Mesenchymal stem cell (in vitro differentiated cells and primary cell): ENCODE results near the gene TOGARAM2.

Source experiments
- DNase-seq: peaks from one replicate; pipeline ENCODE4 v3.0.0-alpha.2; 2013
- H2AFZ ChIP-seq: one replicate; pipeline ENCODE4 v1.6.1; 2013; ENCODE audit warnings: low read depth, mild to moderate bottlenecking, control low read depth, inconsistent platforms, low read length, moderate library complexity
- H2AK5ac ChIP-seq: 2 replicates; pipeline ENCODE4 v1.6.1; 2013; ENCODE audit warnings: low read length, moderate library complexity, mild to moderate bottlenecking, inconsistent platforms; ENCODE audit not compliant: severe bottlenecking
- H2BK120ac ChIP-seq: one replicate; pipeline ENCODE4 v1.6.1; 2013; ENCODE audit warnings: low read depth, mild to moderate bottlenecking, inconsistent platforms, low read length, moderate library complexity
- H2BK12ac ChIP-seq, 2 experiments: one replicate each; pipeline ENCODE4 v1.6.1; 2013; ENCODE audit warnings: inconsistent platforms in 2 of 2, low read length in 2 of 2, mild to moderate bottlenecking in 2 of 2, moderate library complexity in 2 of 2, control low read depth in 1 of 2
- H2BK15ac ChIP-seq: one replicate; pipeline ENCODE4 v1.6.1; 2013; ENCODE audit warnings: mild to moderate bottlenecking, low read depth, inconsistent platforms; ENCODE audit not compliant: poor library complexity, severe bottlenecking
- H2BK5ac ChIP-seq: 2 replicates; pipeline ENCODE4 v1.6.1; 2013; ENCODE audit warnings: low read depth, mild to moderate bottlenecking, low read length, control low read depth, inconsistent platforms; ENCODE audit not compliant: poor library complexity, severe bottlenecking
- H3K14ac ChIP-seq, 2 experiments: one replicate each; pipeline ENCODE4 v1.6.1; 2013; ENCODE audit warnings: inconsistent platforms in 2 of 2, low read length in 2 of 2, control low read depth in 1 of 2, mild to moderate bottlenecking in 1 of 2, moderate library complexity in 1 of 2
- H3K18ac ChIP-seq, 2 experiments: one replicate each; pipeline ENCODE4 v1.6.1; 2013; ENCODE audit warnings: inconsistent platforms in 2 of 2, low read length in 2 of 2, control low read depth in 1 of 2, low read depth in 1 of 2, mild to moderate bottlenecking in 1 of 2
- H3K23ac ChIP-seq, 2 experiments: one replicate each; pipeline ENCODE4 v1.6.1; 2013; ENCODE audit warnings: inconsistent platforms in 2 of 2, low read length in 2 of 2, mild to moderate bottlenecking in 2 of 2, moderate library complexity in 2 of 2, control low read depth in 1 of 2
- H3K27ac ChIP-seq: 2 replicates; pipeline ENCODE4 v1.5.1; 2013; ENCODE audit warnings: mild to moderate bottlenecking, moderate library complexity, low read length, control low read depth, inconsistent platforms; ENCODE audit not compliant: poor library complexity, severe bottlenecking
- H3K27me3 ChIP-seq, 2 experiments: 2 replicates each; pipeline versions ENCODE4 v1.6.1 to v1.7.0; 2013; ENCODE audit warnings: low read length in 2 of 2, mild to moderate bottlenecking in 2 of 2, moderate library complexity in 2 of 2, control low read depth in 1 of 2, inconsistent platforms in 1 of 2; ENCODE audit not compliant: control insufficient read depth in 1 of 2, insufficient read depth in 1 of 2
- H3K36me3 ChIP-seq, 2 experiments: 2 replicates each; pipeline versions ENCODE4 v1.6.1 to v1.7.0; 2013; ENCODE audit warnings: low read length in 2 of 2, control low read depth in 1 of 2, inconsistent platforms in 1 of 2, low read depth in 1 of 2, mild to moderate bottlenecking in 1 of 2; ENCODE audit not compliant: insufficient read depth in 2 of 2, control insufficient read depth in 1 of 2
- H3K4ac ChIP-seq, 2 experiments: one replicate each; pipeline ENCODE4 v1.6.1; 2013; ENCODE audit warnings: inconsistent platforms in 2 of 2, low read length in 2 of 2, mild to moderate bottlenecking in 2 of 2, moderate library complexity in 2 of 2, control low read depth in 1 of 2, low read depth in 1 of 2
- H3K4me1 ChIP-seq: 2 replicates; pipeline ENCODE4 v1.6.1; 2013; ENCODE audit warnings: low read depth, low read length, control low read depth; ENCODE audit not compliant: control insufficient read depth, insufficient read depth
- H3K4me2 ChIP-seq: 2 replicates; pipeline ENCODE4 v1.6.1; 2013; ENCODE audit warnings: low read length, mild to moderate bottlenecking, inconsistent platforms; ENCODE audit not compliant: poor library complexity, severe bottlenecking
- H3K4me3 ChIP-seq, 2 experiments: 2 replicates each; pipeline versions ENCODE4 v1.5.1 to v1.7.0; 2013; ENCODE audit warnings: low read length in 2 of 2, mild to moderate bottlenecking in 2 of 2, control low read depth in 1 of 2, low read depth in 1 of 2; ENCODE audit not compliant: insufficient read depth in 1 of 2
- H3K79me1 ChIP-seq: replicated peaks from 2 replicates; pipeline ENCODE4 v1.6.1; 2013; ENCODE audit warnings: mild to moderate bottlenecking, control low read depth, low read length, inconsistent platforms; ENCODE audit not compliant: poor library complexity, severe bottlenecking
- H3K9ac ChIP-seq: 2 replicates; pipeline ENCODE4 v1.7.0; 2013; ENCODE audit warnings: mild to moderate bottlenecking, low read length, moderate library complexity
- H3K9me3 ChIP-seq: 2 replicates; pipeline ENCODE4 v1.7.0; 2013; ENCODE audit warnings: mild to moderate bottlenecking, low read length; ENCODE audit not compliant: control insufficient read depth
- H4K8ac ChIP-seq: one replicate; pipeline ENCODE4 v1.6.1; 2013; ENCODE audit warnings: inconsistent platforms, mild to moderate bottlenecking, low read length, moderate library complexity
- H4K91ac ChIP-seq: one replicate; pipeline ENCODE4 v1.6.1; 2013; ENCODE audit warnings: mild to moderate bottlenecking, low read length, inconsistent platforms
- WGBS: methylation state at CpG from one replicate; pipeline ENCODE4 v1.1.7; 2013; ENCODE audit warnings: mixed read lengths; 5-methylcytosine and 5-hydroxymethylcytosine counted together

Gene TOGARAM2

DNA sequence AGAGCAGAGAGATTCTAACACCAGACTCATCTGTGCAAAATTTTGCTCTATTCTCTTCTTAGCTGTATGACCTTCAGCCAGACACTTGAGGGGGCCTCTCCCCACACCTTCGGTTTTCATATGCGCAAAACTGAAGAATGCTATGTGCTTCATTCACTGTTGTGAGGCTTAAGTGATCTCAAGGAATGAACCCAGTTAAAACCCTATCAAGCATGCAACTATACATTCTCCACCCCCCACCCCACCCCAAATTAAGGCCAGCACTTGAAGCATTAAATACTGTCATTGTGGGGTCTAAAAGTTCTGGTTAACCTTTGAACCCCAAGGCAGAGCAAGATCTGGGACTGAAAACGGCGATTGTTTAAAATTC is 83.2 kb downstream of the TOGARAM2 start:
- H3K18ac ChIP-seq: no peak overlapping the region
- H4K8ac ChIP-seq: no peak overlapping the region
- no peak overlapping the region for H2BK15ac ChIP-seq
- H3K14ac ChIP-seq: no peak overlapping the region
- no peak overlapping the region for H2BK120ac ChIP-seq
- H2AK5ac ChIP-seq: no peak overlapping the region
- no peak overlapping the region for H3K4me2 ChIP-seq
- H3K4me1 ChIP-seq: peaks cover 2% of the 10 kb centered on the region
- no peak for DNase-seq
- H2BK5ac ChIP-seq: no peak overlapping the region
- no peaks in the 10 kb centered on the region for H3K9me3 ChIP-seq
- no peak overlapping the region for H4K91ac ChIP-seq
- no peak overlapping the region for H3K27ac ChIP-seq
- no peak overlapping the region for H2AFZ ChIP-seq
- H3K36me3 ChIP-seq: no peaks in the 10 kb centered on the region
- H3K27me3 ChIP-seq: no peaks in the 10 kb centered on the region
- no peak overlapping the region for H2BK12ac ChIP-seq
- H3K79me1 ChIP-seq: no peaks in the 10 kb centered on the region
- WGBS: 98% methylated on average over 4 of the region's 4 CpGs
- peak overlapping the region in 1 of 2 experiments; percentile 52 for H3K4me3 ChIP-seq
- no peak overlapping the region for H3K4ac ChIP-seq
- H3K23ac ChIP-seq: no peak overlapping the region
- peak overlapping the region; percentile 46 for H3K9ac ChIP-seq

DNA sequence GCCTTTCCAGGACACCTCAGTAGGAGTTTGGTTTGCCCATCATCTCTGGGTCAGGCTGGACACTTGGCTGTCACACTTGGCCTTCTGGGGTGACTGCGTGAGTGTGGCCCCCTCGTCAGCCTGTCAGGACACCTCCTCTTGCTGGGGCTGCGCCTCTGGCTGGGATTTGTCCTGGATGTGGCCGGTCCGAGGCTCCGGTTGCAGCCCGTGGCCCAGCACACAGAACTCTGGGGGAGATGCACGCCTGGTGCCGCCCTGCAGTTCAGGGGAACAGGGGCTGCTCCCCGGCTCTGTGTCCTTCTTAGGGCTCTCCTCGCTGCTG is 83.6 kb downstream of the TOGARAM2 start:
- no peak overlapping the region for H2AK5ac ChIP-seq
- no peak overlapping the region for H2BK15ac ChIP-seq
- no peak overlapping the region for H3K27ac ChIP-seq
- H4K8ac ChIP-seq: no peak overlapping the region
- no peak overlapping the region for H2BK5ac ChIP-seq
- no peak overlapping the region for H3K4me2 ChIP-seq
- H3K9ac ChIP-seq: peak overlapping the region; percentile 46
- H3K4me3 ChIP-seq: peak overlapping the region in 1 of 2 experiments; percentile 52
- peaks cover 2% of the 10 kb centered on the region for H3K4me1 ChIP-seq
- H2BK120ac ChIP-seq: no peak overlapping the region
- DNase-seq: no peak
- H3K36me3 ChIP-seq: no peaks in the 10 kb centered on the region
- H3K14ac ChIP-seq: peak overlapping the region in 1 of 2 experiments; percentile 21
- H3K79me1 ChIP-seq: no peaks in the 10 kb centered on the region
- H2BK12ac ChIP-seq: no peak overlapping the region
- H2AFZ ChIP-seq: no peak overlapping the region
- H3K4ac ChIP-seq: no peak overlapping the region
- no peaks in the 10 kb centered on the region for H3K27me3 ChIP-seq
- WGBS: 93% methylated on average over 11 of the region's 11 CpGs
- no peaks in the 10 kb centered on the region for H3K9me3 ChIP-seq
- no peak overlapping the region for H4K91ac ChIP-seq
- no peak overlapping the region for H3K23ac ChIP-seq
- no peak overlapping the region for H3K18ac ChIP-seq

DNA sequence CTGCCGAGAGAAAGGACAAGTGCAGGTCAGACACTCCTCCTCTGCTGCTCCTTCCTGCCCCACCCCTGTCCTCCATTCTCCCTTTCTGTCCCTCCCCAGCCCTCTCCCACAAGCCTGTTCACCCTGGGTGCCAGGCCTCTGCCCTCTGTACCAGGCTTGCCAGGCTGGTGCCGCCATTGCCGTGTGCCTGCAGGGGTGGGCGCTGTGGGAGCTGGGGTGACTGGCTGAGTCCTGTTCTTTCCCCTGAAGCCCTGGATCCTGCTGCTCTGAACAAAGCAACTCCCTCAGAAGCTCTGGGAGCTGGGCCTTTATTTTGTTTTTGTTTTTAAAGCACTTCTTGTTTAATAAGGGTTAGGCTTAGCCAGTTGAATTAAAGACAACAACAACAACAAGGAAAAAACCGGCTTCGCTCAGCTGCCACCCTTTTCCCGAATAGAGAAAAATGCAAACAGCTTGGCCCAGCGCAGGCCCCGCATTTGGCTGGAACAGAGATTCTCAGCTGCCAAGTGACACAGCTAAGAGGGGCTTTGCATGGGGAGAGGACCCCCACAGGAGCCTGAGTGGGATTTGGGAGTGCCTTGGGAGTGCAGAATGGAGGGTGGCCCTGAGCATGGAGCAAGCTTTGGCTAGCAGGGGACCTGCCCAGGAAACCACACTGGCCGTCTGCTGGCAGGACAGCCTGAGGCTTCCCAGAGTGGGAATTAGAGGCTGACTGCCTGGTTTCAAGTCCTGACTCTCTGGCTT is 84.1 kb downstream of the TOGARAM2 start:
- Histone ChIP-seq H3K27ac (no peak overlapping the region), H3K4ac (no peak overlapping the region), H3K4me3 (no peak overlapping the region), H3K36me3 (no peaks in the 10 kb centered on the region), H3K9ac (peak overlapping the region; percentile 46), H3K79me1 (no peaks in the 10 kb centered on the region), H4K8ac (no peak overlapping the region), H3K4me1 (peaks cover 2% of the 10 kb centered on the region), H2BK5ac (no peak overlapping the region), H3K18ac (no peak overlapping the region), H2BK12ac (no peak overlapping the region), H3K27me3 (no peaks in the 10 kb centered on the region), H2BK120ac (no peak overlapping the region), H3K14ac (peak overlapping the region in 1 of 2 experiments; percentile 92), H2BK15ac (no peak overlapping the region), H2AFZ (no peak overlapping the region), H3K9me3 (no peaks in the 10 kb centered on the region), H3K23ac (no peak overlapping the region), H2AK5ac (no peak overlapping the region), H4K91ac (no peak overlapping the region), H3K4me2 (no peak overlapping the region)
- DNase-seq: no peak
- 86% methylated on average over 10 of the region's 10 CpGs for WGBS

DNA sequence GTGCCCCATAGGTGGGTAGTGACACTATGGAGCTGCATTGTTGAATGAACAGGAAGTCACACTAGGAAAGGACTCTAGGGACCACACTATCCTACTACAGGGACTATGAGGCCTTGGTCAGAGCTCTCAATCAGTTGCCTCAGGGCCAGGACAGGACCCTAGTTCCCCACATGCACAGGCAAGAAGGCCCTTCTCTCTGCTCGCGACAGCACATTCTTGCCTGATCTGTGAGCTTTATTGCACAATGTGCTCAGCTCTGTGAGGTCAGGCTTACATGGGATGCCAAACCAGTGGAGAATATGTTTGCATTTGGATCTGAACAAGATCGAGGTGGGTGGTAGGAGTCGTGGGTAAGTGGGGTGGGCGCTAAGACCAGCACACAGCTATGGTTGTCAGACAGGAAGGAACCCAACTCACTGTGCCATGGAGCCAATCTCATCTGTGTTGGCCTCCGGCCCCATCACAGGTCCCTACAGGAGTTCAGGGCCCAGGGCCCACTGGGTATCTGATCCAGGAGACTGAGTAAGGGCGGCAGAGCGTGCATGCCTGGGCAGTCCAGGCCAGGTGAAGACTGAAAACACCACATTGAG is 85.3 kb downstream of the TOGARAM2 start:
- Histone ChIP-seq H2BK15ac (no peak overlapping the region), H3K9me3 (no peaks in the 10 kb centered on the region), H2AFZ (no peak overlapping the region), H2BK5ac (no peak overlapping the region), H3K14ac (no peak overlapping the region), H3K18ac (no peak overlapping the region), H3K36me3 (no peaks in the 10 kb centered on the region), H3K4me3 (peak overlapping the region in 1 of 2 experiments; percentile 3), H4K91ac (no peak overlapping the region), H3K79me1 (no peaks in the 10 kb centered on the region), H2BK120ac (no peak overlapping the region), H4K8ac (no peak overlapping the region), H3K9ac (no peak overlapping the region), H3K4ac (no peak overlapping the region), H2BK12ac (no peak overlapping the region), H3K23ac (no peak overlapping the region), H2AK5ac (no peak overlapping the region), H3K4me1 (peaks cover 2% of the 10 kb centered on the region), H3K27me3 (no peaks in the 10 kb centered on the region), H3K27ac (no peak overlapping the region), H3K4me2 (no peak overlapping the region)
- WGBS: 96% methylated on average over 8 of the region's 8 CpGs
- DNase-seq: peak; percentile 45
